GM19467 (cell line): Measurements from ENCODE around the gene C8B.

ENCODE experiments used
- ATAC-seq: cut with Tn5 transposase; IDR thresholded peaks from one replicate; pipeline ENCODE4 v1.9.1; 2021; ENCODE audit warnings: mild to moderate bottlenecking, moderate library complexity; ENCODE audit not compliant: unreplicated experiment

Gene C8B

GRCh38 chr1:56965916-56966697, at the start of gene C8B:
C8B (minus strand) TSS chr1:56966015; CDS start chr1:56965948, 67 bp downstream.
- ATAC-seq: no peak

GRCh38 chr1:57015071-57015470, 49.3 kb upstream of the C8B start:
- ATAC-seq: no peak

GRCh38 chr1:57013522-57013921, 47.7 kb upstream of the C8B start:
- ATAC-seq: no peak

- no peak for ATAC-seq
Measured at GRCh38 chr1:57012315-57012714, 46.5 kb upstream of the C8B start.

GRCh38 chr1:57010511-57010910, 44.7 kb upstream of the C8B start:
- ATAC-seq: no peak

GRCh38 chr1:57007948-57008347, 42.1 kb upstream of the C8B start:
- no peak for ATAC-seq

GRCh38 chr1:57007472-57007871, 41.7 kb upstream of the C8B start:
- ATAC-seq: no peak

- no peak for ATAC-seq
Measured at GRCh38 chr1:57003398-57004139, 37.8 kb upstream of the C8B start.

GRCh38 chr1:56995414-56996100, 29.7 kb upstream of the C8B start:
- no peak for ATAC-seq

GRCh38 chr1:56993475-56993874, 27.7 kb upstream of the C8B start:
- no peak for ATAC-seq

GRCh38 chr1:56992318-56993125, 26.7 kb upstream of the C8B start:
- ATAC-seq: no peak

- no peak for ATAC-seq
Measured at GRCh38 chr1:56991576-56991975, 25.8 kb upstream of the C8B start.

GRCh38 chr1:56986397-56986796, 20.6 kb upstream of the C8B start:
- ATAC-seq: no peak

- no peak for ATAC-seq
Measured at GRCh38 chr1:56985857-56986256, 20.0 kb upstream of the C8B start.

GRCh38 chr1:56983484-56983883, 17.7 kb upstream of the C8B start:
- ATAC-seq: no peak

GRCh38 chr1:56979986-56980755, 14.4 kb upstream of the C8B start:
- no peak for ATAC-seq

- no peak for ATAC-seq
Measured at GRCh38 chr1:56978819-56979218, 13.0 kb upstream of the C8B start.

GRCh38 chr1:56977910-56978309, 12.1 kb upstream of the C8B start:
- no peak for ATAC-seq

GRCh38 chr1:56975446-56975845, 9.6 kb upstream of the C8B start:
- ATAC-seq: no peak
